ENCODE results near the gene PRR13.

DNA sequence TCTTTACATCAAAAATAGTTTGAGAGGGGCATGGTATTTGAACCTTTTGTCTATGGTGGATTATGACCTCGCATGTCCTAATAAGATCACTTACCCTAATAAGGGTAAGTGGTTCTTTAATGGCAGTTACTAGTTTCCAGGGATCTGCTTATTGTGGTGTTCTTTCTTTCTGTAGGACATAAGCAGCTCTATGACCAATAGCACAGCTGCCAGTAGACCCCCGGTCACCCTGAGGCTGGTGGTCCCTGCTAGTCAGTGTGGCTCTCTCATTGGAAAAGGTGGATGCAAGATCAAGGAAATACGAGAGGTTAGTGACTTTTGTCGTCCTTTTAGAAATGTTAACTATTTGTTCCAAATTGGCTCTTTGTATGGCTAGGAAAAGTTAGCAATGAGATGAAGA, 17.6 kb downstream of the PRR13 start:
- TF ChIP-seq CEBPB (IDR thresholded peaks at IDR 0.05; ENCODE audit: low read depth, low read length) (no peak), JUND (IDR thresholded peaks at IDR 0.05; ENCODE audit: low read length) (no peak), TAF1 (IDR thresholded peaks at IDR 0.05; ENCODE audit: low read depth, low read length) (no peak), ZNF274 (IDR thresholded peaks at IDR 0.05; ENCODE audit: borderline replicate concordance, extremely low read depth, low read length) (no peak)
- TF ChIP-seq, protein P1, sequence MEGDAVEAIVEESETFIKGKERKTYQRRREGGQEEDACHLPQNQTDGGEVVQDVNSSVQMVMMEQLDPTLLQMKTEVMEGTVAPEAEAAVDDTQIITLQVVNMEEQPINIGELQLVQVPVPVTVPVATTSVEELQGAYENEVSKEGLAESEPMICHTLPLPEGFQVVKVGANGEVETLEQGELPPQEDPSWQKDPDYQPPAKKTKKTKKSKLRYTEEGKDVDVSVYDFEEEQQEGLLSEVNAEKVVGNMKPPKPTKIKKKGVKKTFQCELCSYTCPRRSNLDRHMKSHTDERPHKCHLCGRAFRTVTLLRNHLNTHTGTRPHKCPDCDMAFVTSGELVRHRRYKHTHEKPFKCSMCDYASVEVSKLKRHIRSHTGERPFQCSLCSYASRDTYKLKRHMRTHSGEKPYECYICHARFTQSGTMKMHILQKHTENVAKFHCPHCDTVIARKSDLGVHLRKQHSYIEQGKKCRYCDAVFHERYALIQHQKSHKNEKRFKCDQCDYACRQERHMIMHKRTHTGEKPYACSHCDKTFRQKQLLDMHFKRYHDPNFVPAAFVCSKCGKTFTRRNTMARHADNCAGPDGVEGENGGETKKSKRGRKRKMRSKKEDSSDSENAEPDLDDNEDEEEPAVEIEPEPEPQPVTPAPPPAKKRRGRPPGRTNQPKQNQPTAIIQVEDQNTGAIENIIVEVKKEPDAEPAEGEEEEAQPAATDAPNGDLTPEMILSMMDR (IDR thresholded peaks at IDR 0.05; ENCODE audit: control extremely low read depth in 1 of 3, insufficient read depth in 1 of 3, low read depth in 1 of 3, low read length in 3 of 3), result no peak
